Fibroblast of pulmonary artery (primary cell): Measurements from ENCODE around the gene UPF2.
A peak's percentile ranks its signal among the peaks of the same experiment; 100 is the strongest.

Experiments
- DNase-seq: peaks from one replicate; pipeline ENCODE4 v3.0.0-alpha.2; 2010; ENCODE audit warnings: low read depth
- H3K4me3 ChIP-seq: replicated peaks from 2 replicates; pipeline ENCODE4 v1.5.1; 2011; ENCODE audit warnings: low read depth, mild to moderate bottlenecking, control low read depth, low read length, moderate library complexity
- TF ChIP-seq, protein P1 (sequence below): IDR thresholded peaks from 2 replicates; pipeline ENCODE4 v1.5.1; 2011; ENCODE audit warnings: mild to moderate bottlenecking, control low read depth, low read length, inconsistent platforms; ENCODE audit errors: missing control alignments

Gene UPF2, protein sequence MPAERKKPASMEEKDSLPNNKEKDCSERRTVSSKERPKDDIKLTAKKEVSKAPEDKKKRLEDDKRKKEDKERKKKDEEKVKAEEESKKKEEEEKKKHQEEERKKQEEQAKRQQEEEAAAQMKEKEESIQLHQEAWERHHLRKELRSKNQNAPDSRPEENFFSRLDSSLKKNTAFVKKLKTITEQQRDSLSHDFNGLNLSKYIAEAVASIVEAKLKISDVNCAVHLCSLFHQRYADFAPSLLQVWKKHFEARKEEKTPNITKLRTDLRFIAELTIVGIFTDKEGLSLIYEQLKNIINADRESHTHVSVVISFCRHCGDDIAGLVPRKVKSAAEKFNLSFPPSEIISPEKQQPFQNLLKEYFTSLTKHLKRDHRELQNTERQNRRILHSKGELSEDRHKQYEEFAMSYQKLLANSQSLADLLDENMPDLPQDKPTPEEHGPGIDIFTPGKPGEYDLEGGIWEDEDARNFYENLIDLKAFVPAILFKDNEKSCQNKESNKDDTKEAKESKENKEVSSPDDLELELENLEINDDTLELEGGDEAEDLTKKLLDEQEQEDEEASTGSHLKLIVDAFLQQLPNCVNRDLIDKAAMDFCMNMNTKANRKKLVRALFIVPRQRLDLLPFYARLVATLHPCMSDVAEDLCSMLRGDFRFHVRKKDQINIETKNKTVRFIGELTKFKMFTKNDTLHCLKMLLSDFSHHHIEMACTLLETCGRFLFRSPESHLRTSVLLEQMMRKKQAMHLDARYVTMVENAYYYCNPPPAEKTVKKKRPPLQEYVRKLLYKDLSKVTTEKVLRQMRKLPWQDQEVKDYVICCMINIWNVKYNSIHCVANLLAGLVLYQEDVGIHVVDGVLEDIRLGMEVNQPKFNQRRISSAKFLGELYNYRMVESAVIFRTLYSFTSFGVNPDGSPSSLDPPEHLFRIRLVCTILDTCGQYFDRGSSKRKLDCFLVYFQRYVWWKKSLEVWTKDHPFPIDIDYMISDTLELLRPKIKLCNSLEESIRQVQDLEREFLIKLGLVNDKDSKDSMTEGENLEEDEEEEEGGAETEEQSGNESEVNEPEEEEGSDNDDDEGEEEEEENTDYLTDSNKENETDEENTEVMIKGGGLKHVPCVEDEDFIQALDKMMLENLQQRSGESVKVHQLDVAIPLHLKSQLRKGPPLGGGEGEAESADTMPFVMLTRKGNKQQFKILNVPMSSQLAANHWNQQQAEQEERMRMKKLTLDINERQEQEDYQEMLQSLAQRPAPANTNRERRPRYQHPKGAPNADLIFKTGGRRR

DNA sequence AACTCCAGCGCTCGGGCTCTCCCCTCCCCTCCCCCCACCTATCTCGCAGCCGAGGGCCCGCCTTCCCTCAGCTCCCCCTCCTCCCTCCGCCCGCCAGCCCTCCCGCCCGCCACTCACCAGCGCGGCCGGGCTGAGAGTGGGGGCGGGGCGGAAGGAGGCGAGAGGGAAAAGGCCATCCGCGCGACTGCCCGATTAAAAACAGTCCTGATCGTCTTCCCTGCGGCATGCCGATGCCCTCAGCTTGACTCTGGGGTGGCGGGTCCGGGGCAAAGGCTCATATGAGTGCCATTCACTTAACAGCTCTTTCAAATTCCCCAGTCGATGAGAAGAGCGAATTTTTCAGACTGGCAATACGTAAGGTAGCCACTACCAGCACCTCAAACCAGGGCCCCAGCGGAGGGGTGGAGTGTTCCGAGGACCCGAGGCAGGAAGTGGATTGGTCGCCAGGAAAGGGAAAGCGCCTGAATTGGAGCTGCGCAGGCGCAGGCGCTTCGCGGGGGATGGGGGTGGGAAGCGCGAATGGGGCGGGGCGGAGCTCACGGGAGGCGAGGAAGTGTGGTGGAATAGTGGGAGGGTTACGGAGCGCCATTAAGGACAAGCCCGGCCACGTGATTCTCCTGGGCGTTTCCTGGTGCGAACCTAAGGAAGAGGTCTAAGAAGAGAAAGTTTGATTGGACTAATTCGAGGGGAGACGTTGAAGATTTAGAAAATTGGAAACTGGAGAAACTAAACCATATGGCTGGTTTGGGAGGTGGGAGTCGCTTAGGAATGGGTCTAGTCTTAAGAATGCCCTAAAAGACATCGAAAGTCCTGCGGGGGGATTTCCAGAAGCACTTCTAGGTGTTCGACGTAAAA is at the start of gene UPF2:
UPF2 (minus strand) TSS at position 13 of the 855 bp plus-strand sequence. CDS start 7,386 bp downstream, outside the sequence.
- H3K4me3 ChIP-seq: peak within 1 kb of the TSS; percentile 97
- DNase-seq: peak; percentile 99
- TF ChIP-seq, protein P1, sequence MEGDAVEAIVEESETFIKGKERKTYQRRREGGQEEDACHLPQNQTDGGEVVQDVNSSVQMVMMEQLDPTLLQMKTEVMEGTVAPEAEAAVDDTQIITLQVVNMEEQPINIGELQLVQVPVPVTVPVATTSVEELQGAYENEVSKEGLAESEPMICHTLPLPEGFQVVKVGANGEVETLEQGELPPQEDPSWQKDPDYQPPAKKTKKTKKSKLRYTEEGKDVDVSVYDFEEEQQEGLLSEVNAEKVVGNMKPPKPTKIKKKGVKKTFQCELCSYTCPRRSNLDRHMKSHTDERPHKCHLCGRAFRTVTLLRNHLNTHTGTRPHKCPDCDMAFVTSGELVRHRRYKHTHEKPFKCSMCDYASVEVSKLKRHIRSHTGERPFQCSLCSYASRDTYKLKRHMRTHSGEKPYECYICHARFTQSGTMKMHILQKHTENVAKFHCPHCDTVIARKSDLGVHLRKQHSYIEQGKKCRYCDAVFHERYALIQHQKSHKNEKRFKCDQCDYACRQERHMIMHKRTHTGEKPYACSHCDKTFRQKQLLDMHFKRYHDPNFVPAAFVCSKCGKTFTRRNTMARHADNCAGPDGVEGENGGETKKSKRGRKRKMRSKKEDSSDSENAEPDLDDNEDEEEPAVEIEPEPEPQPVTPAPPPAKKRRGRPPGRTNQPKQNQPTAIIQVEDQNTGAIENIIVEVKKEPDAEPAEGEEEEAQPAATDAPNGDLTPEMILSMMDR: no peak

DNA sequence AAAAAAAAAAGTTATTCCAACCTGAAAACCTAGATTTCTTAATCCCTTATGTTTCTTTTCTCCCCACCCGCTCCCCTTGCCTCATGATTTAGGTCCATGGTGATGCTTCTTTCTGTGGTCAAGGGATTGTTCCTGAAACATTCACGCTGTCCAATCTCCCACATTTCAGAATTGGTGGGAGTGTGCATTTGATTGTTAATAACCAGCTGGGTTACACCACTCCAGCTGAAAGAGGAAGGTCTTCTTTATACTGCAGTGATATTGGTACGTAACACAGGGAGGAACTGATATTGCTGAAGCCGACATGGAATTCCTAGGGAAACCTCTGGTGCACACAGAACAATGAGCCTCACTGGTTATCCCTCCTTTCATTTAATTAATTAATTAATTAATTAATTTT is 48.8 kb upstream of the UPF2 start:
- H3K4me3 ChIP-seq: no peak overlapping the region
- TF ChIP-seq, protein P1: no peak
- no peak for DNase-seq

- H3K4me3 ChIP-seq: no peak overlapping the region
- TF ChIP-seq, protein P1: no peak
- DNase-seq: no peak
Observed at GRCh38 chr10:12088919-12089318, 46.3 kb upstream of the UPF2 start.

GRCh38 chr10:12081879-12082557 is 39.4 kb upstream of the UPF2 start:
- no peak overlapping the region for H3K4me3 ChIP-seq
- DNase-seq: peak; percentile 69
- TF ChIP-seq, protein P1: no peak

GRCh38 chr10:12081470-12081869 is 38.9 kb upstream of the UPF2 start:
- TF ChIP-seq, protein P1: no peak
- no peak for DNase-seq
- H3K4me3 ChIP-seq: no peak overlapping the region
